PC-3 (cell line): ENCODE measurements around the gene MAMDC2. TPM values are rescaled to one million over a fixed set of nuclear protein-coding genes. Genes with fewer than 3 reads are reported as not detected.

Experiments used
- ATAC-seq: fragments of 200-7000 bp; cut with Tn5 transposase; 2 replicates; pipeline ENCODE4 v1.9.1; 2020; ENCODE audit warnings: mild to moderate bottlenecking, moderate library complexity
- BruUV-seq: library from RNA; stranded (reverse); fragments of 400-500 nt; replicated peaks from 2 replicates; lab custom pipeline; 2021; lab: Mats Ljungman, UMichigan
- CTCF ChIA-PET: fragments of 300-600 bp; sonication (Branson Sonifier 250); formaldehyde crosslinking; loops from one replicate; lab custom pipeline; 2022; ENCODE audit warnings: antibody characterized with exemption; lab: Charles Lee
- POLR2A ChIA-PET: fragments of 300-600 bp; sonication (Branson Sonifier 250); formaldehyde crosslinking; loops from one replicate; lab custom pipeline; 2022; ENCODE audit warnings: antibody characterized with exemption; ENCODE audit not compliant: unreplicated experiment; lab: Charles Lee
- DNase-seq: peaks from one replicate; pipeline ENCODE4 v3.0.0-alpha.2; 2015
- H2AFZ ChIP-seq: fragments of 300-600 bp; sonication (generic); 2 replicates; pipeline ENCODE4 v1.6.0; 2016; ENCODE audit warnings: antibody characterized with exemption, low read length
- H3F3A ChIP-seq: fragments of 300-600 bp; sonication (generic); one replicate; pipeline ENCODE4 v1.6.0; 2017; ENCODE audit warnings: antibody characterized with exemption, low read length, control low read depth, mild to moderate bottlenecking; ENCODE audit not compliant: unreplicated experiment
- H3K27ac ChIP-seq: fragments of 300-600 bp; sonication (generic); 2 replicates; pipeline ENCODE4 v1.5.1; 2016; ENCODE audit warnings: mild to moderate bottlenecking, low read length
- H3K27me3 ChIP-seq: fragments of 300-600 bp; sonication (generic); 2 replicates; pipeline ENCODE4 v1.6.1; 2016; ENCODE audit warnings: low read length, mixed read lengths
- H3K36me3 ChIP-seq: fragments of 300-600 bp; sonication (generic); 2 replicates; pipeline ENCODE4 v1.6.1; 2016; ENCODE audit warnings: low read depth, mixed run types, low read length, mixed read lengths
- H3K4me1 ChIP-seq: fragments of 300-600 bp; sonication (generic); 2 replicates; pipeline ENCODE4 v1.5.1; 2016; ENCODE audit warnings: low read length; ENCODE audit not compliant: insufficient read depth
- H3K4me2 ChIP-seq: fragments of 300-600 bp; sonication (generic); 2 replicates; pipeline ENCODE4 v1.6.0; 2016; ENCODE audit warnings: low read length
- H3K4me3 ChIP-seq: fragments of 300-600 bp; sonication (generic); 2 replicates; pipeline ENCODE4 v1.5.1; 2016; ENCODE audit warnings: mild to moderate bottlenecking, low read length, mixed read lengths
- H3K79me2 ChIP-seq: fragments of 300-600 bp; sonication (generic); 2 replicates; pipeline ENCODE4 v1.6.1; 2017; ENCODE audit warnings: low read length, mixed read lengths
- H3K9ac ChIP-seq: fragments of 300-600 bp; sonication (generic); 2 replicates; pipeline ENCODE4 v1.6.0; 2016; ENCODE audit warnings: mild to moderate bottlenecking, low read length
- H3K9me2 ChIP-seq: fragments of 300-600 bp; sonication (generic); replicated peaks from 2 replicates; pipeline ENCODE4 v1.6.1; 2016; ENCODE audit warnings: mixed run types, low read length, mixed read lengths
- H3K9me3 ChIP-seq: fragments of 300-600 bp; sonication (generic); 2 replicates; pipeline ENCODE4 v1.6.1; 2016; ENCODE audit warnings: low read length, mixed read lengths
- H4K20me1 ChIP-seq: fragments of 300-600 bp; sonication (generic); 2 replicates; pipeline ENCODE4 v1.6.1; 2016; ENCODE audit warnings: low read length, mixed read lengths
- EZH2 ChIP-seq: fragments of 300-600 bp; sonication (generic); IDR thresholded peaks from one replicate; pipeline ENCODE4 v1.6.1; 2017; ENCODE audit warnings: antibody characterized with exemption, mild to moderate bottlenecking, low read length; ENCODE audit not compliant: unreplicated experiment
- EZH2phosphoT487 ChIP-seq: fragments of 300-600 bp; sonication (generic); IDR thresholded peaks from 2 replicates; pipeline ENCODE4 v1.6.1; 2018; ENCODE audit warnings: mild to moderate bottlenecking, antibody characterized with exemption, low read length, borderline replicate concordance
- intact Hi-C: fragments of 100-400 bp; cut with micrococcal nuclease; formaldehyde crosslinking; loops from 2 replicates; pipeline ENCODE4 v1.9.0; 2023
- total RNA-seq: library from RNA; depleted of rRNA; stranded (reverse); fragments of >200 nt; gene quantifications from 2 replicates; pipeline ENCODE4 v1.2.3, GENCODE V29; 2014
- TF ChIP-seq, protein P1 (sequence below): fragments of 300-600 bp; sonication (generic); conservative IDR thresholded peaks from 2 replicates; pipeline ENCODE4 v1.5.1; 2017; ENCODE audit warnings: antibody characterized with exemption, low read depth, mild to moderate bottlenecking, low read length

Gene MAMDC2
- total RNA-seq, 1 experiment from 2014 or later: not detected

DNA sequence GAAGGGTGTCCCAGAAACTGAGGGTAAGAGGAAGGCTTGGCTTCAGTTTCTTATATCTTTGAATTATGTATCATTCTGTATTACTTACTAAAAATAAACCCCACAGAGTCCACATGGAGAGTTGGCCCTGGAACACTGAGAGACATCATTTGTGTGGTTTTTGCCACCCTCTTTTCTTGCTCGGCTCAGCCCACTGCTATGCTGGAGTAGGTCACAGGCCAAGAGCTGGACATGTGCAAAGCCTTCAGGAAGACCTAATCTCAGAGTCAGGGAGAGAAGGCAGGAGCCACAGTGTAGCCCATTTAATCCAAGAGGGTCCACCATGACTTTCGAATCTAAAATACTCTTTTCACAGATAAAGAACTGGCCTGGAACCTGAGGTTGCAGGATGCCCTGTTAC, 47.5 kb downstream of the MAMDC2 start:
- ChIA-PET POLR2A (no interaction called here), CTCF (no interaction called here)
- no peaks in the 10 kb centered on the region for H3K79me2 ChIP-seq
- H2AFZ ChIP-seq: no peak overlapping the region
- no peaks in the 10 kb centered on the region for H3K9me2 ChIP-seq
- no peak for ATAC-seq
- no peak overlapping the region for H3K9ac ChIP-seq
- no TSS peak for BruUV-seq
- DNase-seq: no peak
- no peaks in the 10 kb centered on the region for H3K9me3 ChIP-seq
- no peaks in the 10 kb centered on the region for H3K36me3 ChIP-seq
- H3K4me1 ChIP-seq: no peaks in the 10 kb centered on the region
- no peaks in the 10 kb centered on the region for H3F3A ChIP-seq
- no peak overlapping the region for H3K4me2 ChIP-seq
- no peak overlapping the region for H3K4me3 ChIP-seq
- no peaks in the 10 kb centered on the region for H3K27me3 ChIP-seq
- no peaks in the 10 kb centered on the region for H4K20me1 ChIP-seq
- intact Hi-C loops: no loop called here
- H3K27ac ChIP-seq: no peak overlapping the region
- no peak for TF ChIP-seq EZH2
- no peak for TF ChIP-seq EZH2phosphoT487
- TF ChIP-seq, protein P1, sequence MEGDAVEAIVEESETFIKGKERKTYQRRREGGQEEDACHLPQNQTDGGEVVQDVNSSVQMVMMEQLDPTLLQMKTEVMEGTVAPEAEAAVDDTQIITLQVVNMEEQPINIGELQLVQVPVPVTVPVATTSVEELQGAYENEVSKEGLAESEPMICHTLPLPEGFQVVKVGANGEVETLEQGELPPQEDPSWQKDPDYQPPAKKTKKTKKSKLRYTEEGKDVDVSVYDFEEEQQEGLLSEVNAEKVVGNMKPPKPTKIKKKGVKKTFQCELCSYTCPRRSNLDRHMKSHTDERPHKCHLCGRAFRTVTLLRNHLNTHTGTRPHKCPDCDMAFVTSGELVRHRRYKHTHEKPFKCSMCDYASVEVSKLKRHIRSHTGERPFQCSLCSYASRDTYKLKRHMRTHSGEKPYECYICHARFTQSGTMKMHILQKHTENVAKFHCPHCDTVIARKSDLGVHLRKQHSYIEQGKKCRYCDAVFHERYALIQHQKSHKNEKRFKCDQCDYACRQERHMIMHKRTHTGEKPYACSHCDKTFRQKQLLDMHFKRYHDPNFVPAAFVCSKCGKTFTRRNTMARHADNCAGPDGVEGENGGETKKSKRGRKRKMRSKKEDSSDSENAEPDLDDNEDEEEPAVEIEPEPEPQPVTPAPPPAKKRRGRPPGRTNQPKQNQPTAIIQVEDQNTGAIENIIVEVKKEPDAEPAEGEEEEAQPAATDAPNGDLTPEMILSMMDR: no peak

DNA sequence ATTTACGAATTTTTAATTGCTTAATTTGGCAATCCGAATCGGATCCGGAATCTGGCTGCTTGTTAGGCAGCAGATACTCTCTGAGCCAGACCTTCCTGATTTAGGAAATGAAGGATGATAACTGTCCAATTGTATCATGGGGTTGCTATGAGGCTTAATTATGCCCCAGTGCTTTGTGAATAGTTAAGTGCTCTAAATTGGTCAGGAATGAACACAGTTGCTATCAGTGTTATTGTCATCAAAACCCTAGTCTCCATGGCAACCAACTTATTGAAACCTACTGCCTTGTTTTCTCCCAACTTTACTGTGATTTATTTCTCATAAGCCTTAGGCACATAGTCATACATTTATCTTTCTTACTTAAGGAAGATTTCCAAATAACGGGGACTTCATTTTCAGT, 47.9 kb downstream of the MAMDC2 start:
- Histone ChIP-seq H3K9me3 (no peaks in the 10 kb centered on the region), H3K36me3 (no peaks in the 10 kb centered on the region), H3K4me2 (no peak overlapping the region), H3K27me3 (no peaks in the 10 kb centered on the region), H3K4me1 (no peaks in the 10 kb centered on the region), H3K9me2 (no peaks in the 10 kb centered on the region), H3K79me2 (no peaks in the 10 kb centered on the region), H3K27ac (no peak overlapping the region), H2AFZ (no peak overlapping the region), H3K9ac (no peak overlapping the region), H4K20me1 (no peaks in the 10 kb centered on the region), H3K4me3 (no peak overlapping the region), H3F3A (no peaks in the 10 kb centered on the region)
- CTCF ChIA-PET: no interaction called here
- TF ChIP-seq EZH2 (no peak), EZH2phosphoT487 (no peak)
- TF ChIP-seq, protein P1: no peak
- POLR2A ChIA-PET: no interaction called here
- ATAC-seq (no peak), DNase-seq (no peak)
- BruUV-seq: no TSS peak
- intact Hi-C loops: no loop called here

DNA sequence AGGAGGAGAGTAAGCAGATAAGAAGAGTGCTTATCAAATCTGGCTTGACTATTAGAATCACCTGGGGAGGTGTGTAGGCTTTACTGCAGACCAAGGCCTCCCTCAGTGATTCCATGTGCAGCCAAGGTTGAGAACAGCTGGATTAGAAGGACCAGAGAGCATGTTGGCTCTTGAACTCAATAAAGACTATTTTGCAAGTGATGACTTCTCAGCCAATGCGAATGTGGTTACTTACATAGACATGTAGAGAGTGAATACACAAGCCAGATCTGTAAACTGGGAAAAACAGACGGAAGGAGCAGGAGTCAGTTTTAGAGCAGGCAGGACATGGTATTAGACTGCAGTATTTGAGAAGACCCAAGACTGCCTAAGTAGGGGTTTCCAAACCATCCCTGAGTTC, 48.5 kb downstream of the MAMDC2 start:
- POLR2A ChIA-PET: no interaction called here
- no peak overlapping the region for H3K9ac ChIP-seq
- BruUV-seq: no TSS peak
- no peaks in the 10 kb centered on the region for H3K36me3 ChIP-seq
- H4K20me1 ChIP-seq: no peaks in the 10 kb centered on the region
- no peak overlapping the region for H3K4me3 ChIP-seq
- no peaks in the 10 kb centered on the region for H3K9me2 ChIP-seq
- no peak for ATAC-seq
- H3F3A ChIP-seq: no peaks in the 10 kb centered on the region
- H2AFZ ChIP-seq: no peak overlapping the region
- CTCF ChIA-PET: no interaction called here
- intact Hi-C loops: no loop called here
- no peaks in the 10 kb centered on the region for H3K27me3 ChIP-seq
- no peaks in the 10 kb centered on the region for H3K4me1 ChIP-seq
- TF ChIP-seq, protein P1: no peak
- no peak for TF ChIP-seq EZH2
- TF ChIP-seq EZH2phosphoT487: no peak
- no peak overlapping the region for H3K27ac ChIP-seq
- no peak overlapping the region for H3K4me2 ChIP-seq
- H3K9me3 ChIP-seq: no peaks in the 10 kb centered on the region
- no peak for DNase-seq
- H3K79me2 ChIP-seq: no peaks in the 10 kb centered on the region
